ENCODE measurements around the gene BBS9. TPM values are rescaled to one million over a fixed set of nuclear protein-coding genes. Genes with fewer than 3 reads are reported as not detected.

The BBS9 gene
- total RNA-seq (10 to 100 TPM; 53.3 to 55.7 TPM), polyA plus RNA-seq (ENCODE audit: insufficient read depth, low read depth, low replicate concordance) (39.3 TPM)
- long read RNA-seq, donor 1, partial matches to known transcripts, result 0 of 1 reads
- long read RNA-seq, donor 1, other reads (novel, unspliced or antisense), result 0 of 1 reads
- long read RNA-seq, donor 2, result 0 reads

- peak; percentile 96 for DNase-seq
- TF ChIP-seq CTCF (IDR thresholded peaks at IDR 0.05) (no peak), POLR2A (IDR thresholded peaks at IDR 0.05) (no peak)
- intact Hi-C loops (cut with DNase I; ENCODE audit: low total_unique reads), result no loop called here
- H3K9me3 ChIP-seq, result no peaks in the 10 kb centered on the region
- WGBS, 2 donors, result 0 to 1% methylated on average over 39 to 57 of the region's 57 CpGs
- peak within 1 kb of the TSS; percentile 68 to 72 for H3K4me3 ChIP-seq
- no peaks in the 10 kb centered on the region for H3K36me3 ChIP-seq (ENCODE audit: low read depth, missing control alignments)
- H3K27ac ChIP-seq, result peak within 1 kb of the TSS; percentile 68 to 88
- peaks cover 6% of the 10 kb centered on the region for H3K4me1 ChIP-seq
- no peaks in the 10 kb centered on the region for H3K27me3 ChIP-seq
These were observed at the start of gene BBS9 for GRCh38 chr7:33128990-33129805. TSS of gene BBS9 (plus strand) at chr7:33129564. CDS start at chr7:33146253, 16,689 bp downstream.

- Histone ChIP-seq H3K36me3 (ENCODE audit: low read depth, missing control alignments) (no peaks in the 10 kb centered on the region), H3K9me3 (no peaks in the 10 kb centered on the region), H3K4me1 (no peaks in the 10 kb centered on the region), H3K27ac (no peak overlapping the region), H3K27me3 (no peaks in the 10 kb centered on the region), H3K4me3 (no peak overlapping the region)
- no peak for DNase-seq
- TF ChIP-seq CTCF (IDR thresholded peaks at IDR 0.05) (no peak), POLR2A (IDR thresholded peaks at IDR 0.05) (no peak)
- WGBS, 2 donors, result 88 to 90% methylated on average over 8 to 9 of the region's 9 CpGs
- intact Hi-C loops (cut with DNase I; ENCODE audit: low total_unique reads), result no loop called here
These were observed 49.3 kb upstream of the BBS9 start for GRCh38 chr7:33079763-33080690.

- Histone ChIP-seq H3K27ac (no peak overlapping the region), H3K4me3 (no peak overlapping the region), H3K4me1 (no peaks in the 10 kb centered on the region), H3K9me3 (no peaks in the 10 kb centered on the region), H3K27me3 (no peaks in the 10 kb centered on the region), H3K36me3 (ENCODE audit: low read depth, missing control alignments) (no peaks in the 10 kb centered on the region)
- WGBS, 2 donors, result 71 to 72% methylated on average over 2 of the region's 2 CpGs
- TF ChIP-seq POLR2A (IDR thresholded peaks at IDR 0.05) (no peak), CTCF (IDR thresholded peaks at IDR 0.05) (no peak)
- no peak for DNase-seq
- intact Hi-C loops (cut with DNase I; ENCODE audit: low total_unique reads), result no loop called here
These were observed 42.0 kb upstream of the BBS9 start for GRCh38 chr7:33087356-33087755.

- WGBS, 2 donors, result 85 to 87% methylated on average over 2 of the region's 2 CpGs
- no peaks in the 10 kb centered on the region for H3K27me3 ChIP-seq
- H3K4me1 ChIP-seq, result no peaks in the 10 kb centered on the region
- no peak overlapping the region for H3K4me3 ChIP-seq
- TF ChIP-seq POLR2A (IDR thresholded peaks at IDR 0.05) (no peak), CTCF (IDR thresholded peaks at IDR 0.05) (no peak)
- no peak for DNase-seq
- no peaks in the 10 kb centered on the region for H3K36me3 ChIP-seq (ENCODE audit: low read depth, missing control alignments)
- intact Hi-C loops (cut with DNase I; ENCODE audit: low total_unique reads), result no loop called here
- H3K9me3 ChIP-seq, result no peaks in the 10 kb centered on the region
- H3K27ac ChIP-seq, result no peak overlapping the region
These were observed 41.5 kb upstream of the BBS9 start for GRCh38 chr7:33087858-33088257.

Measured in testis (tissue), 5 donors.